HFFc6 (cell line): ENCODE results near the gene IGFBP7. TPM values are rescaled to one million over a fixed set of nuclear protein-coding genes. Genes with fewer than 3 reads are reported as not detected.
A peak's percentile ranks its signal among the peaks of the same experiment; 100 is the strongest.

Experiments used
- DNase-seq: peaks from one replicate; pipeline ENCODE4 v3.0.0-alpha.2; 2018
- H3K27ac Mint-ChIP-seq: 2 replicates; pipeline ENCODE4 v1.8.0; 2020; ENCODE audit warnings: mild to moderate bottlenecking, mixed read lengths
- H3K27me3 Mint-ChIP-seq: 2 replicates; pipeline ENCODE4 v1.8.0; 2021; ENCODE audit warnings: mild to moderate bottlenecking, moderate library complexity, mixed read lengths; ENCODE audit not compliant: insufficient read depth
- H3K36me3 Mint-ChIP-seq: 2 replicates; pipeline ENCODE4 v1.8.0; 2021; ENCODE audit warnings: low read depth, mixed read lengths
- H3K4me1 Mint-ChIP-seq: 2 replicates; pipeline ENCODE4 v1.8.0; 2020; ENCODE audit warnings: low read depth, mixed read lengths
- H3K4me3 Mint-ChIP-seq: 2 replicates; pipeline ENCODE4 v1.8.0; 2020; ENCODE audit warnings: mild to moderate bottlenecking, moderate library complexity, mixed read lengths
- H3K9me3 Mint-ChIP-seq: 2 replicates; pipeline ENCODE4 v1.8.0; 2020; ENCODE audit warnings: mild to moderate bottlenecking, mixed read lengths
- CTCF ChIP-seq: fragments of 200-600 bp; sonication (generic); IDR thresholded peaks from 2 replicates; pipeline ENCODE4 v1.5.0; 2021; ENCODE audit warnings: antibody characterized with exemption, mild to moderate bottlenecking
- long read RNA-seq: library from polyadenylated mRNA; unstranded; transcript quantifications from one replicate; pipeline ENCODE4 v2.0.0, GENCODE V29; 2019
- total RNA-seq, 6 experiments: library from RNA; stranded (reverse); fragmentation: NEBNext Ultra II Directional; extraction: Animal tissue kit (Norgen Biotek cat#: 25700); gene quantifications; 2 replicates in 1 of 6; 3 replicates in 5 of 6; pipeline ENCODE4 v1.2.3, GENCODE V29; 2021

IGFBP7 gene
- 100 to 1,000 TPM; 464 to 821 (median 485) TPM for total RNA-seq
- long read RNA-seq, transcript IGFBP7-203 (4 exons, 1,251 nt), result minor isoform, 9 of 1,067 reads
- long read RNA-seq, transcript IGFBP7-201 (5 exons, 1,427 nt), result major isoform, 1,011 of 1,067 reads
- long read RNA-seq, partial matches to known transcripts, result 17 of 1,067 reads
- long read RNA-seq, other reads (novel, unspliced or antisense), result 29 of 1,067 reads

GRCh38 chr4:57109847-57110639, at the start of gene IGFBP7:
IGFBP7 (minus strand) TSS chr4:57110385; CDS start chr4:57110351, 34 bp downstream.
- Mint-ChIP-seq H3K27me3 (peaks cover 11% of the 10 kb centered on the region), H3K27ac (peak within 1 kb of the TSS; percentile 99), H3K36me3 (peaks cover 40% of the 10 kb centered on the region), H3K4me3 (peak within 1 kb of the TSS; percentile 92), H3K9me3 (peaks cover 21% of the 10 kb centered on the region), H3K4me1 (peaks cover 89% of the 10 kb centered on the region)
- peak; percentile 34 for DNase-seq
- TF ChIP-seq CTCF, result peak; percentile 34; the same call in 1 of the 2 replicates

- DNase-seq, result no peak
- Mint-ChIP-seq H3K4me1 (peaks cover 57% of the 10 kb centered on the region), H3K27me3 (peaks cover 9% of the 10 kb centered on the region), H3K9me3 (no peaks in the 10 kb centered on the region), H3K27ac (no peak overlapping the region), H3K4me3 (no peak overlapping the region), H3K36me3 (no peaks in the 10 kb centered on the region)
- TF ChIP-seq CTCF, result no peak
Measured at GRCh38 chr4:57159866-57160265, 49.7 kb upstream of the IGFBP7 start.

- Mint-ChIP-seq H3K27ac (no peak overlapping the region), H3K4me1 (peaks cover 60% of the 10 kb centered on the region), H3K4me3 (no peak overlapping the region), H3K36me3 (no peaks in the 10 kb centered on the region), H3K9me3 (no peaks in the 10 kb centered on the region), H3K27me3 (peaks cover 5% of the 10 kb centered on the region)
- TF ChIP-seq CTCF, result no peak
- DNase-seq, result no peak
Measured at GRCh38 chr4:57158762-57159161, 48.6 kb upstream of the IGFBP7 start.

- Mint-ChIP-seq H3K9me3 (no peaks in the 10 kb centered on the region), H3K27me3 (peaks cover 5% of the 10 kb centered on the region), H3K4me1 (peaks cover 60% of the 10 kb centered on the region), H3K27ac (no peak overlapping the region), H3K36me3 (no peaks in the 10 kb centered on the region), H3K4me3 (no peak overlapping the region)
- no peak for DNase-seq
- TF ChIP-seq CTCF, result peak; percentile 19; the same call in 1 of the 2 replicates
Measured at GRCh38 chr4:57158221-57158620, 48.0 kb upstream of the IGFBP7 start.

- peaks cover 54% of the 10 kb centered on the region for H3K4me1 Mint-ChIP-seq
- no peaks in the 10 kb centered on the region for H3K9me3 Mint-ChIP-seq
- DNase-seq, result no peak
- H3K27ac Mint-ChIP-seq, result no peak overlapping the region
- no peak overlapping the region for H3K4me3 Mint-ChIP-seq
- peaks cover 5% of the 10 kb centered on the region for H3K27me3 Mint-ChIP-seq
- TF ChIP-seq CTCF, result no peak
- H3K36me3 Mint-ChIP-seq, result no peaks in the 10 kb centered on the region
Measured at GRCh38 chr4:57157596-57158137, 47.5 kb upstream of the IGFBP7 start.
